Liver (tissue), 2 donors: ENCODE measurements around the gene SHC2.

Source experiments
- NR2F2 ChIP-seq: IDR thresholded peaks from 2 replicates; pipeline ENCODE4 v1.6.1; 2016; ENCODE audit warnings: antibody characterized with exemption
- RAD21 ChIP-seq, 2 donors: IDR thresholded peaks; 2 replicates each; pipeline ENCODE4 v1.6.1; 2016; ENCODE audit warnings: antibody characterized with exemption in 2 of 2, mild to moderate bottlenecking in 2 of 2
- TAF1 ChIP-seq: conservative IDR thresholded peaks from 2 replicates; pipeline ENCODE4 v1.6.1; 2016; ENCODE audit warnings: antibody characterized with exemption, mild to moderate bottlenecking
- TF ChIP-seq, protein P1 (sequence below): IDR thresholded peaks from 2 replicates; pipeline ENCODE4 v1.6.1; 2016; ENCODE audit warnings: antibody characterized with exemption
- donor health status: healthy.

DNA sequence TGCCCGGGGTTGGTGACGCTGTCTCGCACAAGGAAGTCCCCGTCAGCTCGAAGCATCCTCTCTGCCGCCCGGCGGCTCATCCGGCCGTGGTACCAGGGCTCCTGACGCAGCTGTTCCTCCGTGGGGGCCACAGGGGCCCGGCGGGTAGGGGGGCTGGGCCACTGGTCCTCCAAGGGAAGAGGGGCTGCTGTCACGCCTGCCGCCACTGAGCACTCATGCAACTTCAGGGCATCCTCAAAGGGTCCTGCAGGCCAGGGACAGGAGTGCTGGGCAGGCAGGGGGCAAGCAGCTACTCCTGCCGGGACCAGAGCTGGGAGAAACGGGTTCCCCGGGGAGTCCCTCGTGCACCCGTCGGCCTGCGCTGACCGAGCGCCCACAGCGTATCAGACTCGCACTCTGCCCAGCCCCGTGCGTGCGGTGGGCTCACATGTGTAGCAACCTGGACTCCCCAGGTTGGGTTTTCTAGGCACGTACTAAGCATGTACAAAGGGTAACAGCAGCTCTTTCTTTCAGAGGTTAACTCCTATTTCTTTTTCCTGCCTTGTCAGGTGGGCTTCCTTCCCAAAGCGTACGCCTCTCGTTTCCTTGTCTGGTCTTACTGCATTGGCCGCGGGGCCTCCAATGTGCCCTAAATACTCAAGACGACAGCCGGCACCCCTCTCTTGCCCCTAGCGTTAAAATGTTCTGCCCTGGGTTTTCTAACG, 38.5 kb downstream of the SHC2 start:
- TF ChIP-seq, protein P1, sequence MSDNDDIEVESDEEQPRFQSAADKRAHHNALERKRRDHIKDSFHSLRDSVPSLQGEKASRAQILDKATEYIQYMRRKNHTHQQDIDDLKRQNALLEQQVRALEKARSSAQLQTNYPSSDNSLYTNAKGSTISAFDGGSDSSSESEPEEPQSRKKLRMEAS = no peak
- no peak for TF ChIP-seq TAF1
- no peak for TF ChIP-seq NR2F2
- no peak for TF ChIP-seq RAD21 (IDR thresholded peaks at IDR 0.05)
